Measurements from ENCODE around the gene C9orf78. TPM values are rescaled to one million over a fixed set of nuclear protein-coding genes. Genes with fewer than 3 reads are reported as not detected.
A peak's percentile ranks its signal among the peaks of the same experiment; 100 is the strongest.

C9orf78 gene, protein sequence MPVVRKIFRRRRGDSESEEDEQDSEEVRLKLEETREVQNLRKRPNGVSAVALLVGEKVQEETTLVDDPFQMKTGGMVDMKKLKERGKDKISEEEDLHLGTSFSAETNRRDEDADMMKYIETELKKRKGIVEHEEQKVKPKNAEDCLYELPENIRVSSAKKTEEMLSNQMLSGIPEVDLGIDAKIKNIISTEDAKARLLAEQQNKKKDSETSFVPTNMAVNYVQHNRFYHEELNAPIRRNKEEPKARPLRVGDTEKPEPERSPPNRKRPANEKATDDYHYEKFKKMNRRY
- total RNA-seq = 48.6 and 64.5 TPM in 2 replicates

GRCh38 chr9:129835128-129835859 is at the start of gene C9orf78, which contains the start of gene USP20:
TSS of gene C9orf78 (minus strand) at chr9:129835275. CDS start at chr9:129835221, 54 bp downstream.
TSS of gene USP20 (plus strand) at chr9:129835458. CDS start at chr9:129852556, 17,098 bp downstream.
- peak; percentile 84 for DNase-seq (ENCODE audit: low read depth)

DNA sequence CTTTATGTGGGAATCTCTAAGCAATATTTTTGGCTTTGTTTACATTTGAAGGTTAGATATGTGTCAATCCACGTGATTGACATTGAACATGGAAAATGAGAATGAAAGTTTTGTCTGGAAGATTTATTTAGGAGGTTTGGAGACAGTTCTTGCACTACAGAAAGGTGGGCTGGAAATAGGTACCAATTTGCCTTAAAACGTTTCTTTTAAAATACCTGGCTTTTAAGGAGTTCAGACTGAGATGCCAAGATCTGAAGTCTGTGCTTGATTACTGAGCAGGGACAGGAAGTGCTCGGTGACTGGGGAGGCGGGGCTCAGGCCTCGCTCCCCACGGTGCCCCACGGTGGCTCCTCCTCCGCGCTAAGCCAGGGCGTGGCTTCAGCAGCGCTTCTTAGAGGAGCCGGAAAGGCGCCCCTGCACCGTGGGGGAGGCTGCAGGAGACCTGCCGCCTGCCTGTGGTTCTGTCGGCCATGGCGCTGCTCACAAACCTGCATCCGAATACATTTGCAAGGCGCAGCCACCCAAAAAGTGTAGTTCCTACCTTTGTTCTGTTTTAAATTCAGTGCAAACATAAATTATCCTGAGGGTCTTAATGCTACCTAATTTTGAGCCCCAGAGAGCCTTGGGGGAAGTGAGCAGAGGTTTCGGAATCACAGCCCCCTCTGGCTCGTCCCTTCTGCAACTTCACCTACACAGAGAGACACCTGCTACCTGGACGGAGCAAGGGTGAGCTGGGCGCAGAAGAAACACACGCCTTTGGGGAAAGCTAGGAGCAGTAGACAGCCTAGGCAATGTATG is 49.3 kb upstream of the C9orf78 start:
- DNase-seq (ENCODE audit: low read depth) = peak; percentile 76

- no peak for DNase-seq (ENCODE audit: low read depth)
Observed at GRCh38 chr9:129881547-129882324, 46.7 kb upstream of the C9orf78 start.

DNA sequence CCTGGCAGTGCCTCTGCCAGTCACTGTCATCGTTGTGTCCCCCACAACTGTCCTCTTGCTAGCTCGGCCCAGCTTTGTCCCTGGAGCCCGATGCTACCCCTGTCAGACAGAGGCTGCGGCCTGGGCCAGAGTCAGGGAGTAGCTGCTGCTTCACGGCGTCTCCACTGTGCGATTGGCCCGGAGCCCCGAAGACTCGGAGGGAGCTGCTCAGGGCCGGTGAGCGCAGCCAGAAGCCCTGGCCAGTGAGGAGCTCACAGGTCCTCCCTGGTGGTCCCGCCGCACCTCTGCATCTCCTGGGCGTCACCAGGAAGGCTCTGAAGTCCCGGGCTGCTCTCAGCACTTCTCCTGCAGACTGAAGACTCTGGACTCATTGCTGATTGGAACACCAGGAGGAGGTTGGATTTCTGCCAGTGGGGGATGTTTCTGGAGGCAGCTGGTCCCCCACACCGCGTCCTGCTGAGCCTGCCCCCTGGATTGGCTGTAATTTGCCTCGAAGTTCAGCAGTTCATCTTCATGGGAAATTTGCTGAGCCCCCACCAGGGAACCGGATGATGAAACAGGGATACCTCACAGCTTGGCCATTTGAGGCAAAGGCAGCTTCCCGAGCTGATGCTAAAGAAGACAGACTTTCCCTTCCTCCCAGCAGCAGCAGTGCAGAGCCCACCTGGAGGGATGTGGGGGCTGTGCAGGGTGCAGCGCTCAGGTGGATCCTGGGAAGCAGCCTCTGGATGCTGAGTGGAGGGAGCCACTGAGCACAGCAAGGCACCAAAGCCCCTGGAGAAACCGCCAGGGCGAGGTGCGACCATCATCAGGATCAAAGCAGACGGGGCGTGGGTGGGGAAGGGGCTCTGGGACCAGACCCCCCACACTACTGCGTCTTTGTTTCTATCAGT is 45.8 kb upstream of the C9orf78 start:
- DNase-seq (ENCODE audit: low read depth) = no peak

- DNase-seq (ENCODE audit: low read depth) = no peak
Observed at GRCh38 chr9:129879991-129880653, 45.0 kb upstream of the C9orf78 start.

DNA sequence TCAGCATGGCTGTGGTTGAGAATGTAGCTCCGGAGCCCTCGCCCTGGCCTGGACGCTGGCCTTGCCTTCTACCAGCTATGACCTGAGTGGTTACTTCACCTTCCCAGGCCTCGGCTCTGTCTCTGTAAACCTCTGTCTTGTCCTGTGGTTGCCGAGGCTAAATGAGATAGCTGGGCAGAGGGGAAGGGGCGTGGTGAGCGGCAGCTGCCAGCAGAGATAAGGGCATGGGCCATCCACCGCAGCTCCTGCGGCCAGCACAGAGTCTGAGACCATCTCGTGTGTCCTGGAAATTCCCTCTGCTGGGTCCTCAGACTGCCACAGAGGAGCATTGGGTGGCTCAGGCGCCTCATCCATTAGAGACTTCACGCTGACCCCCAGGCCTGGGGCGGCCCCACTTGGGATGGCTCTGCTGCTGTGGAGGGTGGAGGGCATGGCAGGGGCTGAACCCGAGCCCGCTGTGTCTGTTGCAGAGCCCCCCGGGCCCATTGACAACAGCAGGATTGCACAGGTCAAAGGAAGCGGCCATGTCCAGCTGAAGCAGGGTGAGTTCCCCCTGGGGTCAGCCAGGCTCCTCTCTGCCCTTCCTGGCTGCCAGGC is 44.1 kb upstream of the C9orf78 start:
- no peak for DNase-seq (ENCODE audit: low read depth)

GRCh38 chr9:129878291-129878690 is 43.2 kb upstream of the C9orf78 start:
- no peak for DNase-seq (ENCODE audit: low read depth)

DNA sequence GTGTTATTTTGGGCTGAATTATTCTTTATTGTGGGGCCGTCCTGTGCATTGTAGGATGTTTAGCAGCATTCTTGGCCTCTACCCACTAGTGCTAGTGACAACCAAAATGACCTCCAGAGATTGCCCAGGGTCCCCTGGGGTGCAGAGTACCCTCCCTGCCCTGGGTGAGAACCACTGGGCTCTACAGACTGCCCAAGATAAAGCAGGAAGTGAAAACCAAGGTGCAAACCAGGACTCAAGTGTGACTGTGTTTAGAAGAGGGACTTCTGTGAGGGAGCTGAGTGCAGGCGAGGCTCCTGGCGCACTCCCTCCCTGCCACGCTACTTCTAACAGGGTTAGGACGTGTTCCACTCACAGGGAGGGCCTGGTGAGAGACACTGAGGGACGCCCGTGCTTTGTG is 41.7 kb upstream of the C9orf78 start:
- DNase-seq (ENCODE audit: low read depth) = no peak

- no peak for DNase-seq (ENCODE audit: low read depth)
Observed at GRCh38 chr9:129875687-129876395, 40.8 kb upstream of the C9orf78 start.

- DNase-seq (ENCODE audit: low read depth) = no peak
Observed at GRCh38 chr9:129875181-129875611, 40.1 kb upstream of the C9orf78 start.

DNA sequence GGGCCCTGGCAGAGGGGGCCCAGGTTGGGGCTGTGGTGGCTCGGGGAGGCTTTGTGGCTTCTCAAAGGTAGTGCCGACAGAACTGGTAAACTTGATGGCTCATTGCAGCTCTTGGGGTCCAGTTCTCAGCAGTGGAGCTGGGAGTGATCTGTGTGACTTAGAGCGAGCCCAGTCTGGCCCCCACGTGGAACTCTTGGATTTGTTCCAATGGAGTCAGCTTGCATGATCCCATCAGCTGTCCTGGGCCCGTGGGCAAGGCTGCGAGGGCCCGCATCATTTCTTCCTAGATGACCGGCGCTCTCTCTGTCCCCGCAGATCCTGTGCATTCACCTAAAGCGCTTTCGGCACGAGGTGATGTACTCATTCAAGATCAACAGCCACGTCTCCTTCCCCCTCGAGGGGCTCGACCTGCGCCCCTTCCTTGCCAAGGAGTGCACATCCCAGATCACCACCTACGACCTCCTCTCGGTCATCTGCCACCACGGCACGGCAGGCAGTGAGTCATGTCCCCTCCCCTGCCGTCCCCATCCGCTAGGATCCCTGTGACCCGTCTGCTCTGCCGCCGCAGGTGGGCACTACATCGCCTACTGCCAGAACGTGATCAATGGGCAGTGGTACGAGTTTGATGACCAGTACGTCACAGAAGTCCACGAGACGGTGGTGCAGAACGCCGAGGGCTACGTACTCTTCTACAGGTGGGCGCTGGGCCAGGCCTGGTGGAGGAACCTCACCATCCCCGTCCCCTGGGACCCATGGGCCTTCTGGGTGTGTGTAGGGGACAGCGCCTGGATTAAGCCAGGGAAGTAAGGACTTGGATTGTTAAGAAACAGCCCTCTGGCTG is 39.4 kb upstream of the C9orf78 start:
- DNase-seq (ENCODE audit: low read depth) = no peak

- no peak for DNase-seq (ENCODE audit: low read depth)
Observed at GRCh38 chr9:129873563-129874190, 38.6 kb upstream of the C9orf78 start.

GRCh38 chr9:129871046-129871445 is 36.0 kb upstream of the C9orf78 start:
- no peak for DNase-seq (ENCODE audit: low read depth)

- DNase-seq (ENCODE audit: low read depth) = no peak
Observed at GRCh38 chr9:129869585-129870501, 34.8 kb upstream of the C9orf78 start.

- DNase-seq (ENCODE audit: low read depth) = no peak
Observed at GRCh38 chr9:129868872-129869486, 33.9 kb upstream of the C9orf78 start.

All from renal cortical epithelial cell (primary cell).